Ascending aorta (tissue), 2 donors: Measurements from ENCODE around the gene KCTD12. TPM values are rescaled to one million over a fixed set of nuclear protein-coding genes. Genes with fewer than 3 reads are reported as not detected.

Source experiments
- DNase-seq, 2 donors: peaks; one replicate each; pipeline ENCODE4 v3.0.0-alpha.2; 2019; ENCODE audit warnings: low spot score in 2 of 2
- H3K27ac ChIP-seq, 2 donors: fragments of 200-600 bp; sonication (generic); one replicate each; pipeline ENCODE4 v1.5.1; 2016 to 2017; ENCODE audit warnings: mild to moderate bottlenecking in 1 of 2
- H3K27me3 ChIP-seq: fragments of 200-600 bp; sonication (generic); one replicate; pipeline ENCODE4 v1.5.1; 2017
- H3K36me3 ChIP-seq, 2 donors: fragments of 200-600 bp; sonication (generic); one replicate each; pipeline ENCODE4 v1.5.1; 2016
- H3K4me1 ChIP-seq, 2 donors: fragments of 200-600 bp; sonication (generic); one replicate each; pipeline ENCODE4 v1.5.1; 2016 to 2017; ENCODE audit warnings: mild to moderate bottlenecking in 1 of 2
- H3K4me3 ChIP-seq, 2 donors: fragments of 200-600 bp; sonication (generic); one replicate each; pipeline ENCODE4 v1.5.1; 2016 to 2017; ENCODE audit warnings: mild to moderate bottlenecking in 1 of 2
- H3K9me3 ChIP-seq, 2 donors: fragments of 200-600 bp; sonication (generic); one replicate each; pipeline ENCODE4 v1.5.1; 2016
- CTCF ChIP-seq, 3 experiments: fragments of 200-600 bp in 2 of 3; fragments of 450-650 bp in 1 of 3; sonication (generic) in 2 of 3; IDR thresholded peaks; one replicate each; pipeline ENCODE4 v1.5.1; 2016 to 2019; ENCODE audit warnings: antibody characterized with exemption in 3 of 3, mild to moderate bottlenecking in 1 of 3, moderate library complexity in 1 of 3
- intact Hi-C: fragments of 100-400 bp; cut with DNase I; formaldehyde crosslinking; loops from one replicate; pipeline ENCODE4 v1.15.1; 2023
- total RNA-seq: library from RNA; depleted of rRNA; stranded (reverse); fragments of >200 nt; gene quantifications from one replicate; pipeline ENCODE4 v1.1.0, GENCODE V29; 2016

Gene KCTD12
- total RNA-seq, 1 donor from 2014 or later = 120 TPM

DNA sequence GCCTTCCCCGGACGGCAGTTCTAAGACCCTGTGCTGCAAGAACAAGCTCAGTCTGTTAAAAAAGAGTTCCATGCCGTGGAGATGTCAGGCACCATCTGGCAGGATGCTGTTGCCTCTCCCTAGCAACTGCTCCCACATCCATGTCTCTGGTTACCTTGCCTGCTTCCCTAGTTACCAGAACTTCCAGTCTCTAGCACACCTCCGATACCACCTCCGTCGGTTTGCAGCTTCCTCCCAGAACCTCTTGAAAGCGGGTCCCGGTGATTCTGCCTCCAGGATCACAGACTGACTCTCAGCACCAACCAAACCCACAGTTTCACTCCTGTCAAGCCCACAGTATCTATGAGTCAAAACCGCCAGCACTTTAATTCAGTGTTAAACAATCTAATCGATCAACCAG lies 55.4 kb downstream of the KCTD12 start:
- no peak overlapping the region for H3K27ac ChIP-seq
- no peaks in the 10 kb centered on the region for H3K27me3 ChIP-seq
- H3K36me3 ChIP-seq = no peaks in the 10 kb centered on the region
- H3K9me3 ChIP-seq = no peaks in the 10 kb centered on the region
- DNase-seq = no peak
- peaks cover 0 to 4% of the 10 kb centered on the region in 2 donors for H3K4me1 ChIP-seq
- H3K4me3 ChIP-seq = no peak overlapping the region
- no peak for TF ChIP-seq CTCF (IDR thresholded peaks at IDR 0.05)
- intact Hi-C loops = no loop called here

Other genes with a start within 250 kb of the KCTD12 start
- not detected for gene ACOD1, start 62.1 kb upstream of the KCTD12 start, total RNA-seq
- 2.0 TPM for gene CLN5, start 105.7 kb upstream of the KCTD12 start, total RNA-seq
- gene FBXL3, start 140.8 kb upstream of the KCTD12 start, total RNA-seq = 102 TPM